D721Med (cell line): Measurements from ENCODE around the gene PSAPL1.

Experiments
- DNase-seq: peaks from one replicate; pipeline ENCODE4 v3.0.0; 2011; ENCODE audit warnings: low spot score; ENCODE audit not compliant: insufficient read length
- FAIRE-seq: peaks from 2 replicates; lab custom pipeline; 2011; peaks lifted over from hg19 to GRCh38; lab: Jason Lieb, UNC
- TF ChIP-seq, protein P1 (sequence below): IDR thresholded peaks from 2 replicates; pipeline ENCODE4 v1.5.1; 2012; ENCODE audit warnings: mild to moderate bottlenecking, control low read depth; ENCODE audit not compliant: insufficient read depth; ENCODE audit errors: missing control alignments

PSAPL1 gene

GRCh38 chr4:7434766-7435150 is at the start of gene PSAPL1:
Gene PSAPL1 (minus strand): TSS chr4:7434930. CDS start chr4:7434879, 51 bp downstream.
- DNase-seq (no peak), FAIRE-seq (no peak)
- TF ChIP-seq, protein P1, sequence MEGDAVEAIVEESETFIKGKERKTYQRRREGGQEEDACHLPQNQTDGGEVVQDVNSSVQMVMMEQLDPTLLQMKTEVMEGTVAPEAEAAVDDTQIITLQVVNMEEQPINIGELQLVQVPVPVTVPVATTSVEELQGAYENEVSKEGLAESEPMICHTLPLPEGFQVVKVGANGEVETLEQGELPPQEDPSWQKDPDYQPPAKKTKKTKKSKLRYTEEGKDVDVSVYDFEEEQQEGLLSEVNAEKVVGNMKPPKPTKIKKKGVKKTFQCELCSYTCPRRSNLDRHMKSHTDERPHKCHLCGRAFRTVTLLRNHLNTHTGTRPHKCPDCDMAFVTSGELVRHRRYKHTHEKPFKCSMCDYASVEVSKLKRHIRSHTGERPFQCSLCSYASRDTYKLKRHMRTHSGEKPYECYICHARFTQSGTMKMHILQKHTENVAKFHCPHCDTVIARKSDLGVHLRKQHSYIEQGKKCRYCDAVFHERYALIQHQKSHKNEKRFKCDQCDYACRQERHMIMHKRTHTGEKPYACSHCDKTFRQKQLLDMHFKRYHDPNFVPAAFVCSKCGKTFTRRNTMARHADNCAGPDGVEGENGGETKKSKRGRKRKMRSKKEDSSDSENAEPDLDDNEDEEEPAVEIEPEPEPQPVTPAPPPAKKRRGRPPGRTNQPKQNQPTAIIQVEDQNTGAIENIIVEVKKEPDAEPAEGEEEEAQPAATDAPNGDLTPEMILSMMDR: no peak

- DNase-seq (no peak), FAIRE-seq (no peak)
- TF ChIP-seq, protein P1: no peak
These were observed 46.5 kb upstream of the PSAPL1 start for GRCh38 chr4:7481227-7481626.

DNA sequence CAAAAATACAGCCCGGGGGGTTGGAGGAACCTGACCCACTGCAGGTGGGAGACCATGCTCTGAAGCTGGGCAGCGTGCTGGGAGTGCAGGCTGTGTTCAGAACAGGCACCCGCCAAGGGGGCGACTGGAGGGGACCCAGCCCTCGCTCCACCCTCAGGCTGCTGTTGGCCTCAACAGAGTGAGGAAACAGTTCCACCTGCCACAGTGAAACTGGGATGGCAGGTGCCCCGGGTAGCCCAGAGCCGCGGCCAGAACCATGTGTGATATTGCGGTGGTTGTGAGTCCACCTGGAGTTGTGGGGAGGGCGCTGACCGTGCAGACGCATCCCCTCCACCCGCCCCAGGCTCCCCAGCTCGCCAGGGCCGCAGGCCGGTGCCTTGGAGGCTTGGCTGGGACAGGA is 45.7 kb upstream of the PSAPL1 start:
- TF ChIP-seq, protein P1: no peak
- FAIRE-seq: no peak
- DNase-seq: no peak

DNA sequence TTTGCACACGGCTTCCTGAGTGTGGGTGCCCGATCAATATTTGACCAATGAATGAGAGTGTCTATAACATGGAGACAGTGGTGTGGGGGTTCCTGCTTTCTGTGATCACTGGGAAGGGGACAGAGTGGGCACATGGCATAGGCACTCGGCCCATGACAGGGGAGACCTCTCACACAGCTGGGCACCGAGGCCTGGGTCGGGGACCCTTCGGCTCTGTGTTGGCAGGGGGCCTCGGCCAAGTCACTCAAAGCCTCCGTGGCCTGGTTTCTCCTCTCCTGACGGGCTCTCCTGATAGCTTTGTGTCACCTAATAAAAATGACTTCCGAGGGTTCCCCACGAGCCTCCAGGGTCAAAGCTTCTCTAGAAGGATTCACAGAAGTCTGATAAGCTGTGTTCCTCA is 43.9 kb upstream of the PSAPL1 start:
- TF ChIP-seq, protein P1: no peak
- no peak for DNase-seq
- FAIRE-seq: no peak

DNA sequence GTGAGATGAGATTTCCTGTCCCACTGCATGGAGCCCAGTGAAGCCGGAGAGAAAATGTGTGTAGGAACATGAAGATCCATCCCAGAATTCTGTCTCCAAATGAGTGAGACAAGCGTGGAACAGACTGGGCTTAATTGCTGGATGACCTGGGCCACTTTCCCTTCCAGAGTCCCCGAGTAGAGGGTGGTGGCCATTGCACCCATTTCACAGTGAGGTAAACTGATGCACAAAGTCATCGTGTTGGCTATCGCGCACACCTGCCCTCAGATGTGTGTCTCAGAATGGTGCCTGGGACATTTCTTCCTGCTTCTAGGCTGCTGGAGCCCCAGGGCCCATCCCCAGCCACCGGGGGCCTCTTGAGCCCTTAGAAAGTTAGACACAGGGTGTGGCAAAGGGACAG is 43.0 kb upstream of the PSAPL1 start:
- TF ChIP-seq, protein P1: no peak
- FAIRE-seq: no peak
- DNase-seq: no peak

DNA sequence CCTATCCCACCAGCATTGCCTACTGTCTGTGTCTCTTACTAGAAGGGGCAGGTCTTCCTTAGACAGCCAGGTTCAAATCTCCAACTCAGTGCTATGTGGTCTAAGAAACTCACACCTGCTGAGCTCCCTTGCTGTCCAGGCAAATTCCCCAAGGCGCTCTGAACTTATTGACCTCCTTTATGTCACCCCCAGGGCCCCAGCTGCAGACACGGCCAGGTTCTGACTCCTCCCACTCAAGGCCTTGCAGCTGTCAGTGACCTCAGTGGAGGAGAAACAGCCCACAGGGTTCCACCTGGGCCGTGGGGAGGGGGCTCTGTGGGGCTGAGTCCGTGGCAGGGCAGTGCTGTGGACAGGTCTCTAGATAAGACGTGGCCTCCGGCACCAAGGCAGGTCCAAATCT is 42.1 kb upstream of the PSAPL1 start:
- FAIRE-seq (no peak), DNase-seq (no peak)
- TF ChIP-seq, protein P1: no peak

GRCh38 chr4:7475207-7475606 is 40.5 kb upstream of the PSAPL1 start:
- FAIRE-seq (no peak), DNase-seq (no peak)
- TF ChIP-seq, protein P1: no peak
